ENCODE measurements around the gene RIMS4.

RIMS4 gene

DNA sequence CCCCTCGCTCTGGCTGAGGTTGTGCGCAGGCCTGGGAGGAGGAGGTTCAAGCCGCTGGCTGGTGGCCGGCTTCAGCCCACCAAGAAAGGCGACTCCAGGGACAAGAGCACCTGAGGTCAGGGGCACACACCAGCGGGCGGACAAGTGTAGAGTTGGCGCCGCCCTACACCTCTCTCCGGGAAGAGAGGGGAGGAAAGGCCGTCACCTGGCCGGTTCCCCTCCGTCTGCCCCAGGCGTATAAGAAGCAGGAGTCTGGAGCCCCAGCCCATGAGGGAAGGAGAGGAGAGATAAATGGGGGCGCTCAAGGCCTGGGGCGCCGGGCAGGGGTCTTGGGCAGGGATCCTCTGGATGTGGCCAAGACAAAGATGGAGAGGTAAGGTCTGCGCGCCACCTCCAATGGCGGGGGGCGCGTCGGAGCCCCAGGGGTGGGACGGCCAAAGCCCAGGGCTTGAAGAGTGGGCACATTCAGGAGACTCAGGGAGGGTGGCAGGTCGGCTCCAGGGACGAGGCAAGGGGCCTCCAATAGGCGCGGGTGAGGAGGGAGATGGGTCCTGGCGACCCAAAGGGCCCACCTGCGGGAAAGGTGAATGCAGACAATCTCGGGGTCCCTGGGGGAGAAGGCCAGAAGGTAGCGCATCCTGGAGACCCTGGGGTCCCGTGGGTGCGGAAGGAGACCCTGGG is 826 bp downstream of the RIMS4 start:
- H3K4me3 ChIP-seq (ENCODE audit: extremely low read depth, insufficient read depth, low read length, poor library complexity, severe bottlenecking) = peak overlapping the region; percentile 8
- H3K9me3 ChIP-seq (ENCODE audit: control insufficient read depth, low read length) = no peaks in the 10 kb centered on the region
- H3K27ac ChIP-seq (ENCODE audit: low read depth, low read length, severe bottlenecking) = no peak overlapping the region
- H3K4me1 ChIP-seq (ENCODE audit: control insufficient read depth, insufficient read depth, low read length, poor library complexity, severe bottlenecking) = peaks cover 3% of the 10 kb centered on the region
- no peaks in the 10 kb centered on the region for H3K36me3 ChIP-seq (ENCODE audit: control insufficient read depth, insufficient read depth, low read length)
- 33 to 54% methylated on average over 19 to 29 of the region's 34 CpGs for WGBS, 2 experiments (ENCODE audit: insufficient coverage in 2 of 2)

DNA sequence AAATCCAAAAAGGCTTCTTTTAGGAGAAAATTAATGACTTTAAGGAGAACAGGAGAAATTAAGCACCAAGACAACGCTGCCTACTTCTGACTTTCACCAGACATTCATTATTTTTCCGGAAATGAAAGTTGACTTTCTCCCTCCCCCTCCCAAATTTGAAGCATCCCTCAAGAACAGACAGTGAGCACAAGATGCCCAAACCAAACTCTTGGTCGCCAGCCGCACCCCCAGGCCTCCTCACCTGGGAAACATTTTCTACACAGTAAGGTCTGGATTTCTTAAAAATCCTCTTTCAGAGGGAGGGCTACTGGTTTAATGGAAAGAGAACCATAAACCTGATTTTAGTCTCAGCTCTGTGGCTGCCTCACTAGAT is 2.7 kb downstream of the RIMS4 start:
- no peaks in the 10 kb centered on the region for H3K36me3 ChIP-seq (ENCODE audit: control insufficient read depth, insufficient read depth, low read length)
- no peak overlapping the region for H3K4me3 ChIP-seq (ENCODE audit: extremely low read depth, insufficient read depth, low read length, poor library complexity, severe bottlenecking)
- H3K9me3 ChIP-seq (ENCODE audit: control insufficient read depth, low read length) = no peaks in the 10 kb centered on the region
- H3K27ac ChIP-seq (ENCODE audit: low read depth, low read length, severe bottlenecking) = no peak overlapping the region
- 62 to 84% methylated on average over 2 to 4 of the region's 4 CpGs for WGBS, 2 experiments (ENCODE audit: insufficient coverage in 2 of 2)
- H3K4me1 ChIP-seq (ENCODE audit: control insufficient read depth, insufficient read depth, low read length, poor library complexity, severe bottlenecking) = peaks cover 3% of the 10 kb centered on the region

DNA sequence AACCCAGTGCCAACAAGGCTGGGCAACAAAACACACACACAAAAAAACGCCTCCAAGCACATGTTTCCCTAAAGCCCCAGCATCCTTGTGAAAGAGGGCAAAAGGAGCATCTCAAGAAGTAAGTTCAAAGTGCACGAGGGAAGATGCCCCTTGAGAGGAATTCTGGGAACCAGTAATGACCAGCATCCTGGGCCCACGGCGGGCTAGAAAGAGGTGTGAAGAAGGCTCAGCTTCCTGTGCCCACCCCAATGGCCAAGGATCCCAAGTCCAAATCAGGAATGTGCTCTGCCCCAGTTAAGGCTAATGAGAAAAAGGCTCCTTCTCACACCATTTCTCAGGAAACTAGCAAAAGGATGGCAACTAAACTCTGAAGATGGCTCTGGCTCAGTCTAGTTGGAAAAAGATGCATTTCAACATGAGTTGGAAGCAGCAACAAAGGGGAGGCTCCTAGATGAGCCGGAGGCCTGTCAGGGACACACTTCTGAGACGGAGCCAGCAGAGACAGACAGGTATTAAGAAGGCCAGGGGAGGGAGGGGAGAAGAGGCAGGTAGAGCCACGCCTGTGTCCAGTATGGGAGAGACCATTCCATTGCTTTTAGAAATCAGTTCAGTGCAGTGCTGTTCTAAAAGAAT is 3.2 kb downstream of the RIMS4 start:
- H3K27ac ChIP-seq (ENCODE audit: low read depth, low read length, severe bottlenecking) = no peak overlapping the region
- H3K4me3 ChIP-seq (ENCODE audit: extremely low read depth, insufficient read depth, low read length, poor library complexity, severe bottlenecking) = no peak overlapping the region
- H3K9me3 ChIP-seq (ENCODE audit: control insufficient read depth, low read length) = no peaks in the 10 kb centered on the region
- no peaks in the 10 kb centered on the region for H3K36me3 ChIP-seq (ENCODE audit: control insufficient read depth, insufficient read depth, low read length)
- H3K4me1 ChIP-seq (ENCODE audit: control insufficient read depth, insufficient read depth, low read length, poor library complexity, severe bottlenecking) = peaks cover 3% of the 10 kb centered on the region
- 75 to 82% methylated on average over 4 to 6 of the region's 7 CpGs for WGBS, 2 experiments (ENCODE audit: insufficient coverage in 2 of 2)

DNA sequence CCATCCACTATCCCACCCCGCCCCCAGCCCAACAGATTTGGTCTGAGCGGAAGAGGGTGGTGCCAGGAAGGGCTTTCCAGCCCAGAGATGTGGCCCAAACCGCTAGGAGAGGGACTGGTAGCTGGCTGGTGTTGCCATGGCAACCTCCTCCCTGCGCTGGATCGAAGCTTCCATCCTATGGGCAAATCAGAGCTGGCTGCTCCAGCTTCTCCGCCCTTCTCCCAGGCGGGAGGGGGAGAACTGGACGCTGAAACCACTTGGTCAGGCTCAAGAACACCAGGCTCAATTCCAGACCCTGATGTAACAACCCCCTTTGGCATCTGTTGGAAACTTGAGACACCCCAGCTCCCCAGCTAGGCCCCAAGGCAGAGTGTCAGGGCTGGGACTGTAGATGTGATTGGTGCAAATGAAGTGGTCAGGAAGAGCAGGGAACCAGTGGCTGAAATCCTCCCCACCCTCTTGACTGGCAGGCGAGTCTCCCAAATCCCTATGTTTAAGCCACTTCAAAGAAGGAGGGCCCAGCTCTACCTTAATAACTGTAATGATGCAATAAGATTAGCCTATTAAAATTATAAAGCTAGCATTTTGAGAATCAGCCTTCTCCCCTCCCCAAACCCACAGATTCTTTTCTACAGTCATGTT is 4.2 kb downstream of the RIMS4 start:
- H3K4me3 ChIP-seq (ENCODE audit: extremely low read depth, insufficient read depth, low read length, poor library complexity, severe bottlenecking) = no peak overlapping the region
- H3K4me1 ChIP-seq (ENCODE audit: control insufficient read depth, insufficient read depth, low read length, poor library complexity, severe bottlenecking) = peaks cover 3% of the 10 kb centered on the region
- no peaks in the 10 kb centered on the region for H3K9me3 ChIP-seq (ENCODE audit: control insufficient read depth, low read length)
- no peak overlapping the region for H3K27ac ChIP-seq (ENCODE audit: low read depth, low read length, severe bottlenecking)
- H3K36me3 ChIP-seq (ENCODE audit: control insufficient read depth, insufficient read depth, low read length) = no peaks in the 10 kb centered on the region
- WGBS, 2 experiments (ENCODE audit: insufficient coverage in 2 of 2) = 20 to 29% methylated on average over 5 to 8 of the region's 9 CpGs

DNA sequence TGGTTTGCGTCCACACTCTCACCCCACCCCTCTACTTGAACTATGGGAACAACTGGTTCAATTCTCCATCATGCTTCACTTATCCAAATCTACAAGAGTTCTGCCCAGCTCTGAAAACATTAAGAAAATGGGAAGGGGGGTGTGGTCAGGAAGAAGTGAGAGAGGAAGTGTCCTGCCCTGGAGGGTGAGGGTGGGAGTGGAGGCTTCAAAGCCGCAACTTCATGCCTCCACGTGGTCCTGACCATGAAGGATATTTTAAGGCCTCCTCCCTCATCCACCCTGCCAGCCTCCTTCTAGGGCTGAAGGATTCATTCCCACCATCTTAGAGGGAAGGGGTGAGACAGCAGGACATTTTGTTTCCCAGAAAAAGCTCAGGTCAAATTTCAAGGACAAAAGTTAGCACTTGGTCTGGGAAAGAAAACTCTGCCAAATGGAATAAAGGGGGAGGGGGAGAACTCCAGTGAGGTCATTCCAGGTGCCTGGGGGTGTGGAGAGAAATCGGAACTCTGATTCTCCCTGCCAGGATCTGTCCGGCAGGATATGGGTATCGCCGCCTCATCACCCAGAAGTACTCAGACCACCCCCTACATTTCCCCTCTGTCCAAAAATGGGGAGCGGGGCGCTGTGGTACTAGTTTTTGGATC is 4.9 kb downstream of the RIMS4 start:
- Histone ChIP-seq H3K4me3 (ENCODE audit: extremely low read depth, insufficient read depth, low read length, poor library complexity, severe bottlenecking) (no peak overlapping the region), H3K27ac (ENCODE audit: low read depth, low read length, severe bottlenecking) (no peak overlapping the region), H3K36me3 (ENCODE audit: control insufficient read depth, insufficient read depth, low read length) (no peaks in the 10 kb centered on the region), H3K4me1 (ENCODE audit: control insufficient read depth, insufficient read depth, low read length, poor library complexity, severe bottlenecking) (no peaks in the 10 kb centered on the region), H3K9me3 (ENCODE audit: control insufficient read depth, low read length) (no peaks in the 10 kb centered on the region)
- 92% methylated on average over 4 of the region's 9 CpGs; no CpG with 5 or more reads in 1 of the 2 experiments for WGBS, 2 experiments (ENCODE audit: insufficient coverage in 2 of 2)

DNA sequence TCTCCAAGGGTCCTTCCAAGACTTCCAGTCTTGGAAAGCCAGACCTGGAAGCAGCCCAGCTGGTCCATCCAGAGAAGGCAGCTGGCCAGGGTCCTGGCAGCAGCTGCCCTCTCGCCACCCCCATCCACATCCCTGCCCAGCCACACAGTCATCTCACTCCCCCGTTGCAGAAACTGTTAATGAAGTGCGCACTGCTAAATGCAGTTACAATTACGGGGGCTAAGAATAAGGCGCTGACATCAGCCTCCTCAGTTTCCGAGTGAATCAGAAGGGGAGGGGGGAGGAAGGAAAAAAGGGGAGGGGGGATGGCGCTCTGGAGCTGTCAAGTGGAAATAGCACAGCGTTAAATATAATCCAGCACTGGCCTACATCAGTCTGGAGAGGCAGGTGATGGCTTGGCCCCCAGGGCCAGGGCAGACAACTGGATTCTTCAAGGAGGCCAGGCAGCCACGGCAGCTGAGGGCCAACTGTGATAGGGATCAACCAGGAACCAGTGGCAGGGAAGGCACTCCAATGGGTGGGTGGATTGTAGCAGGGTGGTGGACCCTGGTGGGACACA is 6.9 kb downstream of the RIMS4 start:
- Histone ChIP-seq H3K4me1 (ENCODE audit: control insufficient read depth, insufficient read depth, low read length, poor library complexity, severe bottlenecking) (no peaks in the 10 kb centered on the region), H3K36me3 (ENCODE audit: control insufficient read depth, insufficient read depth, low read length) (no peaks in the 10 kb centered on the region), H3K9me3 (ENCODE audit: control insufficient read depth, low read length) (no peaks in the 10 kb centered on the region), H3K4me3 (ENCODE audit: extremely low read depth, insufficient read depth, low read length, poor library complexity, severe bottlenecking) (no peak overlapping the region), H3K27ac (ENCODE audit: low read depth, low read length, severe bottlenecking) (no peak overlapping the region)
- WGBS, 2 experiments (ENCODE audit: insufficient coverage in 2 of 2) = 62 to 65% methylated on average over 7 to 8 of the region's 9 CpGs

DNA sequence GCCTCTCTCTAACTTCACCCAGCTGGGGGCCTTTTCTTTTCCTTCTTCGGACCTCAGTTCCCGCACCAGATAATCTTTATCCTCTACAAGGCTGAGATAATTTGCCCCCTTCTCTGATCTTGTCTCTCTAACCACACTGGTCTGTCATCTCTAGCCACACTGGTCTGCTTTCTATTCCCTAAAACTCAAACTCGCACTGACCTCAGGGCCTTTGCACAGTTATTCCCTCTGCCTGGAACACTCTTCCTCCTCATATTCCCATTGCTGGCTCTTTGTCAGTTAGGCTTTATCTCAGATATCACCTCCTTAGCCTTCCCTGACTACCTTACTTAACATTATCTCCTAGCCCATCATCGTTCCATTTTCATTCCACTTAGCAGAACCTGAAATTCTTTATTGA is 7.6 kb downstream of the RIMS4 start:
- Histone ChIP-seq H3K4me1 (ENCODE audit: control insufficient read depth, insufficient read depth, low read length, poor library complexity, severe bottlenecking) (no peaks in the 10 kb centered on the region), H3K36me3 (ENCODE audit: control insufficient read depth, insufficient read depth, low read length) (no peaks in the 10 kb centered on the region), H3K4me3 (ENCODE audit: extremely low read depth, insufficient read depth, low read length, poor library complexity, severe bottlenecking) (no peak overlapping the region), H3K27ac (ENCODE audit: low read depth, low read length, severe bottlenecking) (no peak overlapping the region), H3K9me3 (ENCODE audit: control insufficient read depth, low read length) (no peaks in the 10 kb centered on the region)
- 78 to 98% methylated on average over 3 of the region's 4 CpGs for WGBS, 2 experiments (ENCODE audit: insufficient coverage in 2 of 2)

DNA sequence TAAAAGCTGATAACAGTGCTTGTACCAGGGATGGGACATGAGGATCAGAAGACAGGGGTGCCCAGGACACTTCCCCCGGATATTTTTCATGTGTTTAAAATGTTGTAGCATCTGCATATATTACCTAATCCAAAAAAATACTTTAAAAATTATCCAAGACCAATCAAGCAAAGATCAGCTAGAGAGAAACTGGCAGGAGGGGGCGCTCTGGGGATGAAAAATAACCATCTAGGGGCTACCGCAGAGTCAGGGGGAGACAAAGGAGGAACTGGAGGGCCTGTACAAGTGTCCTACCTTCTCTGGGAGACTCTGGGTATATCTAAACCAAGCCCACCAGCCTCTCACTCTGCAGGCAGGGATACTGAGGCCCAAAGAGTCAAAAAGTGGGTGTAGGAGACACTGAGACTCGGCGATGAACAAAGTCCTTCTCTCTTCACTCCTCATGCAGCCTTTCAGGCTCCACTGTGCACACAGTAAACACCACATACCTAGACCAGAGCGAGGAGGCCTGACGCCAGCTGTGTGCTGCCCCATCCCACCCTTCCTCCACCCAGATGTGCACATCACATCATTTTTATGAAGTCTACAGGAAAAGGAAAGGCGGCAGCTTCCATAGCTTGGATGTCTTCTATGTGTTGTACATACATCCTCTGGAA is 9.8 kb downstream of the RIMS4 start:
- Histone ChIP-seq H3K27ac (ENCODE audit: low read depth, low read length, severe bottlenecking) (no peak overlapping the region), H3K36me3 (ENCODE audit: control insufficient read depth, insufficient read depth, low read length) (no peaks in the 10 kb centered on the region), H3K4me3 (ENCODE audit: extremely low read depth, insufficient read depth, low read length, poor library complexity, severe bottlenecking) (no peak overlapping the region), H3K9me3 (ENCODE audit: control insufficient read depth, low read length) (no peaks in the 10 kb centered on the region), H3K4me1 (ENCODE audit: control insufficient read depth, insufficient read depth, low read length, poor library complexity, severe bottlenecking) (no peaks in the 10 kb centered on the region)
- 8 to 100% methylated on average over 2 of the region's 8 CpGs for WGBS, 2 experiments (ENCODE audit: insufficient coverage in 2 of 2)

DNA sequence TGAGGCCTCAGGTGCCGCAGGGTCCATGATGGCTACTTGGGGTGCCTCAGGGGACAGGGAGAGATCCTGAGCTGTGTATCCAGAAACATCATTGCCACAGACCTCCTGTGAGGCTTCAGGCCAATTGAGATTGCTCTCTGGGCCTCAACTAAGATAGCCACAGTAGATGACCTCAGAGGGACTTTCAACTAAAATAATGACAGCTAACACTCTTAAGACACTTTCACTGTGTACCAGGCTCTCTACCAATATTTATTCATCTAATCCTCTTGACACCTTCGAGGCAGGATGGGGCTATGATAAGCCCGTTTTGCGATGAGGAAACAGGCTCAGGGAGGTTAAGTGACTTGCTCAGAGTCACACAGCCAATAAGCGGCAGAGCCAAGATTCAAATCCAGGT is 10.7 kb downstream of the RIMS4 start:
- no peak overlapping the region for H3K27ac ChIP-seq (ENCODE audit: low read depth, low read length, severe bottlenecking)
- H3K9me3 ChIP-seq (ENCODE audit: control insufficient read depth, low read length) = no peaks in the 10 kb centered on the region
- no peak overlapping the region for H3K4me3 ChIP-seq (ENCODE audit: extremely low read depth, insufficient read depth, low read length, poor library complexity, severe bottlenecking)
- H3K36me3 ChIP-seq (ENCODE audit: control insufficient read depth, insufficient read depth, low read length) = no peaks in the 10 kb centered on the region
- H3K4me1 ChIP-seq (ENCODE audit: control insufficient read depth, insufficient read depth, low read length, poor library complexity, severe bottlenecking) = no peaks in the 10 kb centered on the region
- 93 to 96% methylated on average over 5 of the region's 5 CpGs for WGBS, 2 experiments (ENCODE audit: insufficient coverage in 2 of 2)

DNA sequence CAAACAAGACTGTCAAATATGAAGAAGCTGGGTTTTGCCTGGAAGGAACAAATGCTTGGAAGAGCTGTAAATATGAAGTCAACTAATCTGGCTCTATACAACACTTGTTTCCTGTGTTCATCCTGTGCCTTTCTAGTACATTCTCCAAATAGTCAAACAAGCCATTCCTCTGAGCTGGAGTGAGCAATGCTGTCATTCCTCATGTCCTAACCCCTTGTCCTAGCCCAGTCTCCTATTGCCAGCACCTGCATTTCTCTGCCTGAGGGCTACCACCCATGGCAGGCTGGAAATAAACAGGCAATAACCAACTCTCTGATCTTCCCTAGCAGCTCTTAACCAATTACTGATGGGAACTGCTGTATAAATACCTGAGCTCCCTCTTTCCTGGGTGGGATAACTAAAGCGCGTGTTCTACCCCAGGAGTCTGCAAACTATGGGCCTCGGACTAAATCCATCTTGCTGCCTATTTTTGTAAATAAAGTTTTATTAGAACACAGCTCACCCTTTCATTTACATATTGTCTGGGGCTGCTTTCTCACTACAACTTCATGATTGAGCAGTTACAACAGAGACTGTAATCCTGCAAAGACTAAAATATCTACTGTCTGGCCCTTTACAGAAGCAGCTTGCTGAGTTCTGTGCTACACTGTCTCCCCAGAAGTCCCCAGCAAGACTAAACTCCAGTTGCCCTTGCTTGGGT is 13.4 kb downstream of the RIMS4 start:
- no peaks in the 10 kb centered on the region for H3K4me1 ChIP-seq (ENCODE audit: control insufficient read depth, insufficient read depth, low read length, poor library complexity, severe bottlenecking)
- no peak overlapping the region for H3K4me3 ChIP-seq (ENCODE audit: extremely low read depth, insufficient read depth, low read length, poor library complexity, severe bottlenecking)
- no peaks in the 10 kb centered on the region for H3K36me3 ChIP-seq (ENCODE audit: control insufficient read depth, insufficient read depth, low read length)
- WGBS, 2 experiments (ENCODE audit: insufficient coverage in 2 of 2) = no CpG with 5 or more reads among the region's 3 CpGs
- no peaks in the 10 kb centered on the region for H3K9me3 ChIP-seq (ENCODE audit: control insufficient read depth, low read length)
- no peak overlapping the region for H3K27ac ChIP-seq (ENCODE audit: low read depth, low read length, severe bottlenecking)
